Panc1 (cell line): Measurements from ENCODE around the gene HEBP2. TPM values are rescaled to one million over a fixed set of nuclear protein-coding genes. Genes with fewer than 3 reads are reported as not detected.

Source experiments
- ATAC-seq: fragments of 200-7000 bp; cut with Tn5 transposase; 2 replicates; pipeline ENCODE4 v1.9.1; 2020; ENCODE audit warnings: mild to moderate bottlenecking, moderate library complexity
- BruUV-seq: library from RNA; stranded (reverse); fragments of 400-500 nt; replicated peaks from 2 replicates; lab custom pipeline; 2021; lab: Mats Ljungman, UMichigan
- CTCF ChIA-PET: fragments of 300-600 bp; sonication (Branson Sonifier 250); formaldehyde crosslinking; loops from one replicate; lab custom pipeline; 2022; ENCODE audit warnings: antibody characterized with exemption; lab: Charles Lee
- POLR2A ChIA-PET: fragments of 300-600 bp; sonication (Branson Sonifier 250); formaldehyde crosslinking; loops from one replicate; lab custom pipeline; 2022; ENCODE audit warnings: antibody characterized with exemption; lab: Charles Lee
- DNase-seq: peaks from one replicate; pipeline ENCODE4 v3.0.0-alpha.2; 2010; ENCODE audit warnings: low read depth, low spot score
- H3K27ac ChIP-seq: 2 replicates; pipeline ENCODE4 v1.5.1; 2011; ENCODE audit warnings: mild to moderate bottlenecking, low read length, inconsistent platforms
- H3K27me3 ChIP-seq: fragments of 200-500 bp; sonication (Bioruptor generic); 2 replicates; pipeline ENCODE4 v1.6.0; 2014; ENCODE audit warnings: low read length, inconsistent platforms; ENCODE audit not compliant: control insufficient read depth, insufficient read depth
- H3K36me3 ChIP-seq: fragments of 200-500 bp; sonication (Bioruptor generic); 2 replicates; pipeline ENCODE4 v1.5.1; 2014; ENCODE audit warnings: inconsistent platforms, mild to moderate bottlenecking, low read length, moderate library complexity; ENCODE audit not compliant: control insufficient read depth, insufficient read depth
- H3K4me1 ChIP-seq: 2 replicates; pipeline ENCODE4 v1.5.1; 2011; ENCODE audit warnings: inconsistent platforms, mild to moderate bottlenecking, low read length, moderate library complexity; ENCODE audit not compliant: control insufficient read depth, insufficient read depth
- H3K4me3 ChIP-seq, 2 experiments: 2 replicates each; pipeline ENCODE4 v1.5.1; 2011 to 2012; ENCODE audit warnings: low read depth in 2 of 2, low read length in 2 of 2, mild to moderate bottlenecking in 2 of 2, inconsistent platforms in 1 of 2, moderate library complexity in 1 of 2
- H3K9me3 ChIP-seq: fragments of 200-500 bp; sonication (Bioruptor generic); 2 replicates; pipeline ENCODE4 v1.5.1; 2014; ENCODE audit warnings: low read depth, mild to moderate bottlenecking, inconsistent platforms, low read length, moderate library complexity; ENCODE audit not compliant: control insufficient read depth, insufficient read depth
- POLR2AphosphoS5 ChIP-seq: IDR thresholded peaks from 2 replicates; pipeline ENCODE4 v1.6.1; 2012; ENCODE audit warnings: mild to moderate bottlenecking, low read depth, low read length, moderate library complexity
- SIN3A ChIP-seq: IDR thresholded peaks from 2 replicates; pipeline ENCODE4 v1.6.1; 2012; ENCODE audit warnings: low read depth, mild to moderate bottlenecking, low read length, moderate library complexity, borderline replicate concordance; ENCODE audit not compliant: insufficient read depth
- TCF7L2 ChIP-seq: IDR thresholded peaks from 2 replicates; pipeline ENCODE4 v1.6.1; 2011; ENCODE audit warnings: mild to moderate bottlenecking, low read depth, low read length, inconsistent platforms
- in situ Hi-C: cut with HindIII; loops from 2 replicates; pipeline ENCODE4 v1.10.0; 2016; ENCODE audit warnings: low sequenced_read_pairs, low pct_unique_long_range_greater_than_20kb
- intact Hi-C: fragments of 100-400 bp; cut with micrococcal nuclease; formaldehyde crosslinking; loops from one replicate; pipeline ENCODE4 v1.10.0; 2022; ENCODE audit not compliant: unreplicated experiment
- total RNA-seq: library from RNA; stranded (reverse); gene quantifications from one replicate; pipeline ENCODE4 v1.2.1, GENCODE V29; 2021; ENCODE audit not compliant: unreplicated experiment
- TF ChIP-seq, protein P1 (sequence below): fragments of 450-650 bp; IDR thresholded peaks from 2 replicates; pipeline ENCODE4 v1.5.1; 2017; ENCODE audit warnings: mild to moderate bottlenecking
- TF ChIP-seq, protein P2 (sequence below), 2 experiments: IDR thresholded peaks; 2 replicates each; pipeline ENCODE4 v1.6.1; 2011 to 2012; ENCODE audit warnings: low read depth in 2 of 2, control low read depth in 1 of 2, low read length in 1 of 2, mild to moderate bottlenecking in 1 of 2, moderate library complexity in 1 of 2; ENCODE audit not compliant: insufficient read depth in 1 of 2

The HEBP2 gene
- total RNA-seq, 1 experiment from 2014 or later, result 48.1 TPM

DNA sequence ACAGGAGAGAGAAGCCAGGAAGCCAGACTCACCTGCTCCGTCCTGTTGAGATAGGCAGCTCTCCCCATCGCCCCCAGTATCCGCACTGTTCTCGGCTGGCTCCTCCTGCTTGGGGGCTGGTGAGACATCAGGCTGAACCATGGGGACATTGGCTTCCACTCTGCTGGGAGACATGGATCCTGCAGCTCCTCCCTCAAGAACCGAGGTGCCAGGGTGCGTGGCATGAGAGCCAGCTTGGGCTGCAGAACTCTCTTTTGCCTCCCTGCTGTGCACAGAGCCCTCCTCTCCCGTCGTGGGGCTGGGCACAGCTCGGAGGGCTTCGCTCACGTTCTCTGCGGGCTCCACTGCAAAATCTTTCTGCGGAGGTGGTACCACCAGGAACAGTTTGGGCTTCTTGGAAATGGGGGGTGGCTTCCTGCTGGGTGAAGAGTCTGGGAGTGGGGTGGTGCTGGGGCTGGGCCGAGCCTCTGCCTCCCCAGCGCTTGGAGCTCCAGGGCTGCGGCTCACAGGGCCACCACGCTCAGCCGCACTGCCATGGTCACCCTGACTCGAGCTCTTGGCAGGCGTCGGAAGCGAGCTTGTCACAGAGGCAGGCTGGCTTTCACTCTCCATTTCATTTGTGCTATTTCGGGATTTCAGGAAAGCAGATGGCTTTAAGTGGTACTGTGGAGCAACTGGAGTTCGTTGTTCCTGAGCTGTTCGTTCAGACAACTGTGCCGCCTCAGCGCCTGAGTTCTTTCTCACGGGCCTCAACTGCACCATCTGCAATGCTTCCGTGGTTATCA is 26.5 kb downstream of the HEBP2 start:
- DNase-seq (no peak), ATAC-seq (0 out of 2 replicates have a peak, but pooled peaks have one; percentile 21)
- ChIA-PET CTCF (interaction anchor here (1.2 kb wide), 1 partner anchor 161 kb away, joined by 3 read pairs; no protein-coding TSS in a partner anchor), POLR2A (no interaction called here)
- BruUV-seq, result no TSS peak
- Histone ChIP-seq H3K4me3 (no peak overlapping the region), H3K4me1 (no peaks in the 10 kb centered on the region; the same call in 1 of the 2 replicates), H3K9me3 (no peaks in the 10 kb centered on the region), H3K27ac (no peak overlapping the region), H3K27me3 (no peaks in the 10 kb centered on the region), H3K36me3 (no peaks in the 10 kb centered on the region)
- intact Hi-C loops, result no loop called here
- TF ChIP-seq, protein P1, sequence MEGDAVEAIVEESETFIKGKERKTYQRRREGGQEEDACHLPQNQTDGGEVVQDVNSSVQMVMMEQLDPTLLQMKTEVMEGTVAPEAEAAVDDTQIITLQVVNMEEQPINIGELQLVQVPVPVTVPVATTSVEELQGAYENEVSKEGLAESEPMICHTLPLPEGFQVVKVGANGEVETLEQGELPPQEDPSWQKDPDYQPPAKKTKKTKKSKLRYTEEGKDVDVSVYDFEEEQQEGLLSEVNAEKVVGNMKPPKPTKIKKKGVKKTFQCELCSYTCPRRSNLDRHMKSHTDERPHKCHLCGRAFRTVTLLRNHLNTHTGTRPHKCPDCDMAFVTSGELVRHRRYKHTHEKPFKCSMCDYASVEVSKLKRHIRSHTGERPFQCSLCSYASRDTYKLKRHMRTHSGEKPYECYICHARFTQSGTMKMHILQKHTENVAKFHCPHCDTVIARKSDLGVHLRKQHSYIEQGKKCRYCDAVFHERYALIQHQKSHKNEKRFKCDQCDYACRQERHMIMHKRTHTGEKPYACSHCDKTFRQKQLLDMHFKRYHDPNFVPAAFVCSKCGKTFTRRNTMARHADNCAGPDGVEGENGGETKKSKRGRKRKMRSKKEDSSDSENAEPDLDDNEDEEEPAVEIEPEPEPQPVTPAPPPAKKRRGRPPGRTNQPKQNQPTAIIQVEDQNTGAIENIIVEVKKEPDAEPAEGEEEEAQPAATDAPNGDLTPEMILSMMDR, result no peak
- TF ChIP-seq TCF7L2, result no peak
- TF ChIP-seq, protein P2, sequence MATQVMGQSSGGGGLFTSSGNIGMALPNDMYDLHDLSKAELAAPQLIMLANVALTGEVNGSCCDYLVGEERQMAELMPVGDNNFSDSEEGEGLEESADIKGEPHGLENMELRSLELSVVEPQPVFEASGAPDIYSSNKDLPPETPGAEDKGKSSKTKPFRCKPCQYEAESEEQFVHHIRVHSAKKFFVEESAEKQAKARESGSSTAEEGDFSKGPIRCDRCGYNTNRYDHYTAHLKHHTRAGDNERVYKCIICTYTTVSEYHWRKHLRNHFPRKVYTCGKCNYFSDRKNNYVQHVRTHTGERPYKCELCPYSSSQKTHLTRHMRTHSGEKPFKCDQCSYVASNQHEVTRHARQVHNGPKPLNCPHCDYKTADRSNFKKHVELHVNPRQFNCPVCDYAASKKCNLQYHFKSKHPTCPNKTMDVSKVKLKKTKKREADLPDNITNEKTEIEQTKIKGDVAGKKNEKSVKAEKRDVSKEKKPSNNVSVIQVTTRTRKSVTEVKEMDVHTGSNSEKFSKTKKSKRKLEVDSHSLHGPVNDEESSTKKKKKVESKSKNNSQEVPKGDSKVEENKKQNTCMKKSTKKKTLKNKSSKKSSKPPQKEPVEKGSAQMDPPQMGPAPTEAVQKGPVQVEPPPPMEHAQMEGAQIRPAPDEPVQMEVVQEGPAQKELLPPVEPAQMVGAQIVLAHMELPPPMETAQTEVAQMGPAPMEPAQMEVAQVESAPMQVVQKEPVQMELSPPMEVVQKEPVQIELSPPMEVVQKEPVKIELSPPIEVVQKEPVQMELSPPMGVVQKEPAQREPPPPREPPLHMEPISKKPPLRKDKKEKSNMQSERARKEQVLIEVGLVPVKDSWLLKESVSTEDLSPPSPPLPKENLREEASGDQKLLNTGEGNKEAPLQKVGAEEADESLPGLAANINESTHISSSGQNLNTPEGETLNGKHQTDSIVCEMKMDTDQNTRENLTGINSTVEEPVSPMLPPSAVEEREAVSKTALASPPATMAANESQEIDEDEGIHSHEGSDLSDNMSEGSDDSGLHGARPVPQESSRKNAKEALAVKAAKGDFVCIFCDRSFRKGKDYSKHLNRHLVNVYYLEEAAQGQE (IDR thresholded peaks at IDR 0.05; ENCODE audit: insufficient read depth in 1 of 2, low read depth in 2 of 2, low read length in 1 of 2), result no peak
- no peak for TF ChIP-seq SIN3A
- TF ChIP-seq POLR2AphosphoS5, result no peak
- in situ Hi-C loops, result no loop called here

GRCh38 chr6:138431256-138432062 is 27.4 kb downstream of the HEBP2 start:
- Histone ChIP-seq H3K27ac (no peak overlapping the region), H3K4me1 (no peaks in the 10 kb centered on the region; the same call in 1 of the 2 replicates), H3K27me3 (no peaks in the 10 kb centered on the region), H3K36me3 (no peaks in the 10 kb centered on the region), H3K4me3 (no peak overlapping the region), H3K9me3 (no peaks in the 10 kb centered on the region)
- DNase-seq (no peak), ATAC-seq (no peak)
- no TSS peak for BruUV-seq
- CTCF ChIA-PET, result interaction anchor here (1.2 kb wide), 1 partner anchor 160 kb away, joined by 3 read pairs; no protein-coding TSS in a partner anchor
- POLR2A ChIA-PET, result no interaction called here
- TF ChIP-seq TCF7L2 (no peak), POLR2AphosphoS5 (no peak), SIN3A (no peak)
- TF ChIP-seq, protein P1, result no peak
- TF ChIP-seq, protein P2 (IDR thresholded peaks at IDR 0.05; ENCODE audit: insufficient read depth in 1 of 2, low read depth in 2 of 2, low read length in 1 of 2), result no peak
- in situ Hi-C loops (no loop called here), intact Hi-C loops (no loop called here)
